ENCODE results near the gene TECPR1.

- TF ChIP-seq, protein P1, sequence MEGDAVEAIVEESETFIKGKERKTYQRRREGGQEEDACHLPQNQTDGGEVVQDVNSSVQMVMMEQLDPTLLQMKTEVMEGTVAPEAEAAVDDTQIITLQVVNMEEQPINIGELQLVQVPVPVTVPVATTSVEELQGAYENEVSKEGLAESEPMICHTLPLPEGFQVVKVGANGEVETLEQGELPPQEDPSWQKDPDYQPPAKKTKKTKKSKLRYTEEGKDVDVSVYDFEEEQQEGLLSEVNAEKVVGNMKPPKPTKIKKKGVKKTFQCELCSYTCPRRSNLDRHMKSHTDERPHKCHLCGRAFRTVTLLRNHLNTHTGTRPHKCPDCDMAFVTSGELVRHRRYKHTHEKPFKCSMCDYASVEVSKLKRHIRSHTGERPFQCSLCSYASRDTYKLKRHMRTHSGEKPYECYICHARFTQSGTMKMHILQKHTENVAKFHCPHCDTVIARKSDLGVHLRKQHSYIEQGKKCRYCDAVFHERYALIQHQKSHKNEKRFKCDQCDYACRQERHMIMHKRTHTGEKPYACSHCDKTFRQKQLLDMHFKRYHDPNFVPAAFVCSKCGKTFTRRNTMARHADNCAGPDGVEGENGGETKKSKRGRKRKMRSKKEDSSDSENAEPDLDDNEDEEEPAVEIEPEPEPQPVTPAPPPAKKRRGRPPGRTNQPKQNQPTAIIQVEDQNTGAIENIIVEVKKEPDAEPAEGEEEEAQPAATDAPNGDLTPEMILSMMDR (IDR thresholded peaks at IDR 0.05) = no peak
- no peak for TF ChIP-seq POLR2AphosphoS5 (IDR thresholded peaks at IDR 0.05)
Measured at GRCh38 chr7:98228801-98229200, 23.2 kb downstream of the TECPR1 start.
